DMS114 treated with DMSO at 0.1 percent for 48 hours (cell line): ENCODE data around the gene FNDC3B.

ENCODE experiments used
- DNase-seq: peaks from one replicate; lab custom pipeline; 2025; ENCODE audit not compliant: unreplicated experiment; lab: John Stamatoyannopoulos, UW

Gene FNDC3B

GRCh38 chr3:172147113-172147818 lies 107.9 kb downstream of the FNDC3B start:
- no peak for DNase-seq

GRCh38 chr3:172148241-172148640 lies 108.9 kb downstream of the FNDC3B start:
- DNase-seq: no peak

- no peak for DNase-seq
Measured at GRCh38 chr3:172148702-172149565, 109.6 kb downstream of the FNDC3B start.

- DNase-seq: no peak
Measured at GRCh38 chr3:172150268-172150667, 110.9 kb downstream of the FNDC3B start.

GRCh38 chr3:172150913-172151650 lies 111.7 kb downstream of the FNDC3B start:
- no peak for DNase-seq

GRCh38 chr3:172151651-172152649 lies 112.6 kb downstream of the FNDC3B start:
- no peak for DNase-seq

GRCh38 chr3:172152874-172153273 lies 113.5 kb downstream of the FNDC3B start:
- DNase-seq: no peak

GRCh38 chr3:172153335-172153861 lies 114.0 kb downstream of the FNDC3B start:
- no peak for DNase-seq

GRCh38 chr3:172154768-172155664 lies 115.6 kb downstream of the FNDC3B start:
- DNase-seq: no peak

GRCh38 chr3:172155897-172156585 lies 116.7 kb downstream of the FNDC3B start:
- DNase-seq: no peak

GRCh38 chr3:172156586-172156955 lies 117.2 kb downstream of the FNDC3B start:
- DNase-seq: no peak

GRCh38 chr3:172157564-172158258 lies 118.3 kb downstream of the FNDC3B start:
- DNase-seq: no peak

- no peak for DNase-seq
Measured at GRCh38 chr3:172158741-172159140, 119.4 kb downstream of the FNDC3B start.

GRCh38 chr3:172159376-172159775 lies 120.0 kb downstream of the FNDC3B start:
- DNase-seq: no peak

GRCh38 chr3:172159962-172160538 lies 120.7 kb downstream of the FNDC3B start:
- no peak for DNase-seq

- DNase-seq: no peak
Measured at GRCh38 chr3:172161133-172161789, 121.9 kb downstream of the FNDC3B start.

- no peak for DNase-seq
Measured at GRCh38 chr3:172161959-172162358, 122.6 kb downstream of the FNDC3B start.
